HL-60 (cell line): ENCODE results near the gene MIB1.

Experiments
- DNase-seq, 2 experiments: peaks; one replicate each; pipeline ENCODE4 v3.0.0-alpha.2; 2010 to 2020; ENCODE audit warnings: low read depth in 1 of 2, low spot score in 1 of 2
- H3K27ac ChIP-seq: fragments of 250-450 bp; sonication (Bioruptor Pico); replicated peaks from 2 replicates; pipeline ENCODE4 v1.5.1; 2020; ENCODE audit warnings: mild to moderate bottlenecking, moderate library complexity
- H3K27me3 ChIP-seq: fragments of 250-450 bp; sonication (Bioruptor Pico); 2 replicates; pipeline ENCODE4 v1.5.1; 2021; ENCODE audit warnings: mild to moderate bottlenecking, moderate library complexity; ENCODE audit not compliant: insufficient read depth, poor library complexity, severe bottlenecking
- H3K4me3 ChIP-seq: replicated peaks from 2 replicates; pipeline ENCODE4 v1.5.1; 2011; ENCODE audit warnings: mild to moderate bottlenecking, control low read depth, low read length; ENCODE audit not compliant: insufficient read depth
- GABPA ChIP-seq: IDR thresholded peaks from 2 replicates; pipeline ENCODE4 v1.6.1; 2012; ENCODE audit warnings: low read depth
- POLR2AphosphoS5 ChIP-seq: IDR thresholded peaks from 2 replicates; pipeline ENCODE4 v1.6.1; 2012; ENCODE audit warnings: low read depth
- SPI1 ChIP-seq: IDR thresholded peaks from 2 replicates; pipeline ENCODE4 v1.6.1; 2012; ENCODE audit warnings: low read depth, mild to moderate bottlenecking, borderline replicate concordance
- TF ChIP-seq, protein P1 (sequence below): IDR thresholded peaks from 2 replicates; pipeline ENCODE4 v1.6.1; 2012; ENCODE audit warnings: low read depth; ENCODE audit not compliant: insufficient replicate concordance
- TF ChIP-seq, protein P2 (sequence below): IDR thresholded peaks from one replicate; pipeline ENCODE4 v1.5.1; 2011; ENCODE audit warnings: low read length, control low read depth, inconsistent platforms; ENCODE audit not compliant: insufficient read depth

MIB1 gene

DNA sequence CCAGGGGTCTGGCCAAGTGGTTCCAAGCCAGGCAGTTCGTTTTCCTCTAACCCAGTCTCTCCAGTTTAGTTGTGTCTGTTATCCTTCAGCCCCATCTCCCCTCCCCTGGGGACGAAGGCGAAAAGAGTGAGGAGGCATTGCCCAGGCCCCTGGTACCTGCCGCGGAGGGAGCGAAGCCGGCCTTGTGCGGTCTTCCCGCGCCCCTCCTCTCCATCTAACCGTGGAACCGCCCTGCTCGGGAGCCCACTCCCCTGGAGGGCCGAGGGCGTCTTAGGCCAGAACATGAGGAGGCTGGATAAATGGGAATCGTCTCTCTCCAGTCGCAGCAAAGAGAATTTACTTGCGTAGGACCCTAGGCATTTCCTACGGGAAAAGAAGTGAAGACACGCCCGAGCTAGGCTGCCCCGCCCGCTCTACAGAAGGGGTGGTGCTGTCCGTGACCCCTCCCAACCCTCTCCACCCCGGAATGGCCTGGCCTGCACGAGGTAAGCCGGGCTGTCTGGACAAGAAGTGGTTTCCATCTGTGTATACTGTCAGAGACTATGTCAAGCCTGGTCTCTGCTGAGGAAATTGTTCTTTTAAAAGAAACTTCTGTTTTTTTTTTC is 156.2 kb downstream of the MIB1 start:
- no peak for TF ChIP-seq SPI1
- TF ChIP-seq, protein P1, sequence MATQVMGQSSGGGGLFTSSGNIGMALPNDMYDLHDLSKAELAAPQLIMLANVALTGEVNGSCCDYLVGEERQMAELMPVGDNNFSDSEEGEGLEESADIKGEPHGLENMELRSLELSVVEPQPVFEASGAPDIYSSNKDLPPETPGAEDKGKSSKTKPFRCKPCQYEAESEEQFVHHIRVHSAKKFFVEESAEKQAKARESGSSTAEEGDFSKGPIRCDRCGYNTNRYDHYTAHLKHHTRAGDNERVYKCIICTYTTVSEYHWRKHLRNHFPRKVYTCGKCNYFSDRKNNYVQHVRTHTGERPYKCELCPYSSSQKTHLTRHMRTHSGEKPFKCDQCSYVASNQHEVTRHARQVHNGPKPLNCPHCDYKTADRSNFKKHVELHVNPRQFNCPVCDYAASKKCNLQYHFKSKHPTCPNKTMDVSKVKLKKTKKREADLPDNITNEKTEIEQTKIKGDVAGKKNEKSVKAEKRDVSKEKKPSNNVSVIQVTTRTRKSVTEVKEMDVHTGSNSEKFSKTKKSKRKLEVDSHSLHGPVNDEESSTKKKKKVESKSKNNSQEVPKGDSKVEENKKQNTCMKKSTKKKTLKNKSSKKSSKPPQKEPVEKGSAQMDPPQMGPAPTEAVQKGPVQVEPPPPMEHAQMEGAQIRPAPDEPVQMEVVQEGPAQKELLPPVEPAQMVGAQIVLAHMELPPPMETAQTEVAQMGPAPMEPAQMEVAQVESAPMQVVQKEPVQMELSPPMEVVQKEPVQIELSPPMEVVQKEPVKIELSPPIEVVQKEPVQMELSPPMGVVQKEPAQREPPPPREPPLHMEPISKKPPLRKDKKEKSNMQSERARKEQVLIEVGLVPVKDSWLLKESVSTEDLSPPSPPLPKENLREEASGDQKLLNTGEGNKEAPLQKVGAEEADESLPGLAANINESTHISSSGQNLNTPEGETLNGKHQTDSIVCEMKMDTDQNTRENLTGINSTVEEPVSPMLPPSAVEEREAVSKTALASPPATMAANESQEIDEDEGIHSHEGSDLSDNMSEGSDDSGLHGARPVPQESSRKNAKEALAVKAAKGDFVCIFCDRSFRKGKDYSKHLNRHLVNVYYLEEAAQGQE, result no peak
- no peak for TF ChIP-seq GABPA
- TF ChIP-seq, protein P2, sequence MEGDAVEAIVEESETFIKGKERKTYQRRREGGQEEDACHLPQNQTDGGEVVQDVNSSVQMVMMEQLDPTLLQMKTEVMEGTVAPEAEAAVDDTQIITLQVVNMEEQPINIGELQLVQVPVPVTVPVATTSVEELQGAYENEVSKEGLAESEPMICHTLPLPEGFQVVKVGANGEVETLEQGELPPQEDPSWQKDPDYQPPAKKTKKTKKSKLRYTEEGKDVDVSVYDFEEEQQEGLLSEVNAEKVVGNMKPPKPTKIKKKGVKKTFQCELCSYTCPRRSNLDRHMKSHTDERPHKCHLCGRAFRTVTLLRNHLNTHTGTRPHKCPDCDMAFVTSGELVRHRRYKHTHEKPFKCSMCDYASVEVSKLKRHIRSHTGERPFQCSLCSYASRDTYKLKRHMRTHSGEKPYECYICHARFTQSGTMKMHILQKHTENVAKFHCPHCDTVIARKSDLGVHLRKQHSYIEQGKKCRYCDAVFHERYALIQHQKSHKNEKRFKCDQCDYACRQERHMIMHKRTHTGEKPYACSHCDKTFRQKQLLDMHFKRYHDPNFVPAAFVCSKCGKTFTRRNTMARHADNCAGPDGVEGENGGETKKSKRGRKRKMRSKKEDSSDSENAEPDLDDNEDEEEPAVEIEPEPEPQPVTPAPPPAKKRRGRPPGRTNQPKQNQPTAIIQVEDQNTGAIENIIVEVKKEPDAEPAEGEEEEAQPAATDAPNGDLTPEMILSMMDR, result no peak
- TF ChIP-seq POLR2AphosphoS5, result no peak
- Histone ChIP-seq H3K4me3 (no peak overlapping the region), H3K27ac (no peak overlapping the region), H3K27me3 (no peaks in the 10 kb centered on the region)
- no peak for DNase-seq

DNA sequence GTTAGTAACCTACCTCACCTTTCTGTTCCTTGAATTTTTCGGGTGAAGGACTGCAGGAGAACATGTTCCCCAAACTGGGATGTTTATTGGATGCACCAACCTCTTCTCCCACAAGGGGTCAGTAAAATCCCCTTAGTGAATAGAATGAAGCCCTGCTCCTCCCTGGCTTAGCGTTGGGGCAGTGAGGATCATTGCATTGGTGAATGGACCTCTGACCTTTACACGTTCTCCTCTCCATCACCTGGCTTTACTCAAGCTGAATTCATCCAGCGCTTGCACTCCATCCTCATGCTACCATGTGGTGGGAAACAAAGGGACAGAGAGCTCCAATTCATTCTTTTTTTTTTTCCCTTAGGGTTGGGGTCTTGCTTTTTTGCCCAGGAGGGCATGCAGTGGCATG is 157.2 kb downstream of the MIB1 start:
- H3K4me3 ChIP-seq, result no peak overlapping the region
- no peak overlapping the region for H3K27ac ChIP-seq
- no peaks in the 10 kb centered on the region for H3K27me3 ChIP-seq
- TF ChIP-seq, protein P2, result peak; percentile 93
- no peak for TF ChIP-seq SPI1
- DNase-seq, result peak; percentile 15 to 53

DNA sequence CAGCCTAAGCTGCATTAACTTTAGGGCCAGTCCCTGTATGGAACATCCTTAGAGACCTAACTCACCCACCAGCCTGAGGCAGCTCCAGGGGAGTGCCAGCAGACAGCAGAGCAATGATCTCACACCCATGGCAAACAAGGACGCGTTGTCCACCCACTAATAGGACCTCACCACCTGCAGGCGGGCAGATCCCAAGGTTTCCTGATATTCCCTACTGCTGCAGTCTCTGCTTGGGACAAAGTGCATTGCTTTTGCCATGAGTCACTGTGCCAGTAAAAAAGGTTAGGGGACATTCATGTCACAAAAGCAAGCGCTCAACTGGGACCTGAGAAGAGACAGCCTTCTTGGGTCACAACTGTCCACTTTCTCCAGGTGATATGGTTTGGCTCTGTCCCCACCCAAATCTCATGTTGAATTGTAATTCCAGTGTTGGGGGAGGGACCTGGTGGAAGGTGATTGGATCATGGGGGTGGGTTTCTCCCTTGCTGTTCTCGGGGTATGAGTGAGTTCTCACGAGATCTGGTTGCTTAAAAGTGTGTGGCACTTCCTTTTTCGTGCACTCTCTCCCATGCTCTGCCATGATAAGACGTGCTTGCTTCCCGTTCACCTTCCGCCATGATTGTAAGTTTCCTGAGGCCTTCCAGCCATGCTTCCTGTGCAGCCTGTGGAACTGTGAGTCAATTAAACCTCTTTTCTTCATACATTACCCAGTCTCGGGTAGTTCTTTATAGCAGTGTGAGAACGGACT is 160.2 kb downstream of the MIB1 start:
- Histone ChIP-seq H3K27me3 (no peaks in the 10 kb centered on the region), H3K4me3 (no peak overlapping the region), H3K27ac (no peak overlapping the region)
- peak; percentile 44; the same call in 1 of the 2 replicates for TF ChIP-seq SPI1
- TF ChIP-seq, protein P2, result no peak
- no peak for DNase-seq

DNA sequence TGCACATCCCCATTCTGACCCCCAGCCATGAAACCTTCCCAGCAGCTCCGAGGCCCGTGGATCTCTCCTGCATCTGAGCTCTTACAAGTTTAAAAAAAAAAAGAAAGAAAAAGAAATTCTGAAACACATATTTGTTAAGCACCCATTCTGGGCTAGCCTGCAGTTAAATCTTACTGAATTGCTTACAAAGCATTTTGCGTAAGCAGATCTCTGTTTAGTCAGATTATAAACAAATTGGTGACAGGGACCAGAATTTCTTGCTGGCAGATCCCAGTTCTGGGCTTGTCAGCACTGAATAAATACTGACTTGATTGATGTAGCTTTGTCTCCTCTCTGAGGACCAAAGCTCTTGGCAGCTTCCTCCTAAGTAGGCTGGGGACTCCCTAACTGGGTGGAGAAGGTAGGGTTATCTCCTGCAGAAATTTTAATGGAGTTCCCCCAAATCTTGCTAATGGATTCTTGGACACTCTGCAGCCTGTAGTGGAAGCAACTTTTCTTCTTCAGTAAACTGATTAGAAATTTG is 160.9 kb downstream of the MIB1 start:
- H3K27me3 ChIP-seq, result no peaks in the 10 kb centered on the region
- H3K4me3 ChIP-seq, result no peak overlapping the region
- no peak for DNase-seq
- no peak for TF ChIP-seq POLR2AphosphoS5
- TF ChIP-seq, protein P2, result no peak
- no peak for TF ChIP-seq GABPA
- TF ChIP-seq, protein P1, result no peak
- TF ChIP-seq SPI1, result no peak
- no peak overlapping the region for H3K27ac ChIP-seq
